ENCODE measurements around the gene GRIA1.

The GRIA1 gene

DNA sequence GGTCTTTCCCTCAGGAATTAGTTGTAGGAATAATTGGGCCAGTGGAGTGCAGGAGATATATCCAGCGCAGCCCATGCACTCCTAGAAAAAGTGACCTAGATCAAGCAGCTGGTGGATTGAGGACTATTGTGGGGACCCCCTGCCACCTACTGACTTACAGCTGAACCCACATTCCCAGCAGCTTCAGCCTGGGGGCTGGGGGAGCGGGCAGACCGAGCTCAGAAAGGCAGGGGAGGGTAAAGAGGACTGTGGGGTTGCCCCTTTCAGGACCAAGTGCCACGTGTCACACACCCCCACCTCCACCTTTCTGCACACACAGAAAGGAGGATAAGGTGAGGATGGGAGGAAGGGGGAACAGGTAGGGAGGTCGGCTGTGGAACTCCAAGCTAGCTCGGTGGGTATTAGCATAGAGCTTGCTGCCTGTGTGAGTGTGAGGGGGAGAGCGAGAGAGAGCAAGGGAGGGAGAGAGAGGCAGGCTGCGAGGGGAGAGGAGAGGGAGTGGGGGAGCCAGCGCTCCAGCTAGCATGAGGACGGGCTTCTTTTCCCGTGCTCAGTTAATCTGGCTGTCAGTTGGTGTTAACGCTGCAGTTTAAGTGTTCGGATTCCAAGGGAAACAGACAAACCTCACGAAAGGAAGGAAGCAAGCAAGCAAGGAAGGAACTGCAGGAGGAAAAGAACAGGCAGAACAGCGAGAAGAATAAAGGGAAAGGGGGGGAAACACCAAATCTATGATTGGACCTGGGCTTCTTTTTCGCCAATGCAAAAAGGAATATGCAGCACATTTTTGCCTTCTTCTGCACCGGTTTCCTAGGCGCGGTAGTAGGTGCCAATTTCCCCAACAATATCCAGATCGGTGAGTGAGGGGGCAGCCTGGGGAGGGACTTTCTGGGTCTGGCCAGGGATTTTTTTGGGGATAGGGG, at the start of gene GRIA1:
Gene GRIA1 (plus strand): TSS at position 553 of the 920 bp plus-strand sequence.
- no peak for DNase-seq

DNA sequence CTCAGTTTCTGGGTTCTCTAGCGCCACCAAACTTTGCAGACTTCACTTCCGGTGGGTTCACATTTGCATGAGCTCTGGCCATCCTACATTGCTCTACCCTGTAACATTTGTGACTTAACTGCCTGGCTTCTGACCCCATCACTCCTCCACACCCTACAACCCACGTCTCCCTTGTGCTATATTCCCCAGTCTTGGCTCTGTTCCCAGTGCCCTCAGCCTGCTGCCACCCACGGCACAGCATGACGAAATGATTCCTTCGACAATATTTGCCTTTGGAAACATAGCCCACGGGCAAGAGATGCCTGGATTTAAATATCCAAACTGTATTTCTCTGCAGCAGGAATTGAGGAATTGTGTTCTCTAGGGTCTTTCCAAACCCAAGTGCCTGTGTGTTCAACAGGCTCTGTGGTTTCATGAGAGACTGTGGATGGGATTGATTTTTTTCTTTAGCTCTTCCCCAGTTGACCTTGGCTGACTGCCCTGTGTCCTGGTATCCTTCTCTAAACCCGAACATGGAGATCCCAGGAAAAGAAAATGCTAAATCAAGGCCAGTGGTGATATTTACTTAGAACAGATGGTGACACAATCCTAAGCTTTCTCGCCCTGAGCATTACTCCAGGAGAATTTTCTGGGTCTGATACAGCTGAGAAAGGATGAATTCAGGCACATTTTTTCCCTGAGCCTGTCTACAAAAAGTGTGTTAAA, 44.4 kb upstream of the GRIA1 start:
- DNase-seq: no peak

DNA sequence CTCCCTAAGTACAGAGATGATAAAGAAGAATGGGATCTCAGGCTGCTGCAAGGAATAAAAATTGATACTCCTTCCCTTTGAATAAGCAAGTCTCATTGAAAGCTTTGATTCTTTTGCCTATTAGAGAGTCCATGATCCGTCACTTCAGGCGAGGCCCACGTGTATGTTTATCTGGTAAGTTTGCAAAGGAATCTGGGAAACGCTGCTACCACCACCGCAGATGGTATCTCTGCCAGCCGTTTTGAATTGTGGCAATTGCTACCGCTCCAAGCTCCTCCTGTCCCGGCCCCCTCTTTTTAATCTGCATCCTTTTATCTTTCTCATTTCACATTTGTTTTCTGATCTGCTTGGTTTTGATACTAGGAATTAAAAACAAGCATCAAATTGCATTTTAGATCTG, 42.9 kb upstream of the GRIA1 start:
- DNase-seq: no peak

- no peak for DNase-seq
Measured at GRCh38 chr5:153456354-153456753, 34.1 kb upstream of the GRIA1 start.

GRCh38 chr5:153456993-153457392, 33.5 kb upstream of the GRIA1 start:
- no peak for DNase-seq

- DNase-seq: no peak
Measured at GRCh38 chr5:153458268-153458667, 32.2 kb upstream of the GRIA1 start.

- no peak for DNase-seq
Measured at GRCh38 chr5:153459051-153459743, 31.3 kb upstream of the GRIA1 start.

DNA sequence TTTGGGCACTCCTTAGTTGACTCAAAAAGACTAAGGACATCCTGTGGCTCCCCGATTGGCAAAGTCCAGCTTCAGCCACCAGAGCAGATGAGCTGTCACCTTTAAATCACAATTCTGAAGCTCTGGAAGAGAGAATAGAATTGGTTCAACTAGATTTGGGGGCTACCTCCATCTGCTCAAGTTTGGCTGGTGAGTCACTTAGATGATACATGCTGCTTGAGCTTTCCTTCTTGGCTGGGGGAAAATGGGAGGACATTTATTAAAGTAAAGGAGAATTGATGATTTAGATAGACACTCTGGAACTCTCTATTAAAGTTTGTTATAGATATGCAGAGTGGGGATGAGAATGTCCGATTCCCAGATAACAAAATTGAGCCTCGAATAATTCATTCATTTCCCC, 30.0 kb upstream of the GRIA1 start:
- no peak for DNase-seq

DNA sequence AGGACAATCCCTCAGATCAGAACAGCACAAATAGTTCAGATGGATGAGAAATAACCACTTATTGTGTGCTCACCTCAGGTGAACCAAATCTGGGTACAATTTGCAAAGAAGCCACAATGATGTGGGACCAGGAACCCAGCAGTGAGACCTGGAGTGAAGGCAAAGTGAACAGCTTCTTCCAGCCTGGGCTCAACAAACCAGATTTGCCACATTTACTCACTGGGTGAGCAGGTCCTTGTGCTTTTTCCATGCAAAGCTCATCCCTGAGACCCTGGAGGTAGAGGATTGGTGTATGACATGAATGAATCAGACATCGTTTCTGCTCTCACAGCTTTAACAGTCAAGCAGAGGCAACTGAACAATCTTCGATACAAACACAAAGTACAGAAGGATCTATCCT, 29.1 kb upstream of the GRIA1 start:
- no peak for DNase-seq

DNA sequence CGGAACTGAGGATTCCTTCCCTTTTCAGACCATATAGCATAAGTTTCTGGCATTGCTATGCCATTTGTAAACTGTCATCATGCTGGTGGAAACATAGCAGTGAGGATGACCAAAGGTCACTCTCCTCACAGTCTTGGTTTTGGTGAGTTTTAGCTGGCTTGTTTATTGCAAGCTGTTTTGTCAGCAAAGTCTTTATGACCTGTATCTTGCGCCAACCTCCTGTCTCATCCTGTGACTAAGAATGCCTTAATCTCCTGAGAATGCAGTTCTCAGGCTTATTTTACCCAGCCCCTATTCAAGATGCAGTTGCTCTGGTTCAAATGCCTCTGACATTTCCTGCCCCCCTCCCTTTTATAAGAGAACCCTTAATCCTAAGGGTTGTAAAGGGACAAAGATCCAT, 26.7 kb upstream of the GRIA1 start:
- no peak for DNase-seq

GRCh38 chr5:153467546-153467945, 22.9 kb upstream of the GRIA1 start:
- DNase-seq: no peak

- no peak for DNase-seq
Measured at GRCh38 chr5:153469423-153469822, 21.0 kb upstream of the GRIA1 start.

GRCh38 chr5:153470736-153471135, 19.7 kb upstream of the GRIA1 start:
- DNase-seq: no peak

DNA sequence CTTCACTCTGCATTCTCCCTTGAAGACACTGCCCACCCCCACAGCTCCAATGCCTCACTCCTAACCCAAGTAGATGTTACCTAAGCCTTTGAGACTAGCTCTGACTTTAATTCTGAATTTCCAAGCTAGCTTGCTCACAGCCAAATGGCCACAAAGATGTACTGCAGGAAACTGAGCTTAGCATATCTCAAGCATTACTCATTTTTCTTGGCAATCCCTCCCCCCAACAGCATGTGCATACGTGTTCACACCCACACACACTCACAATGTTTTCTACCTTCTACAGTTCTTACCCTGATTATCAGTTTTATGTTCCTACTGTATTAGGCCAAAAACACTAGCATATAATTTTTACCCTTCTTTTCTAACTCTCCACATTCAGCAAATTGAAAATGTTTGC, 13.7 kb upstream of the GRIA1 start:
- DNase-seq: no peak

- DNase-seq: no peak
Measured at GRCh38 chr5:153480401-153480800, 10.1 kb upstream of the GRIA1 start.

- DNase-seq: no peak
Measured at GRCh38 chr5:153483482-153483881, 7.0 kb upstream of the GRIA1 start.

DNA sequence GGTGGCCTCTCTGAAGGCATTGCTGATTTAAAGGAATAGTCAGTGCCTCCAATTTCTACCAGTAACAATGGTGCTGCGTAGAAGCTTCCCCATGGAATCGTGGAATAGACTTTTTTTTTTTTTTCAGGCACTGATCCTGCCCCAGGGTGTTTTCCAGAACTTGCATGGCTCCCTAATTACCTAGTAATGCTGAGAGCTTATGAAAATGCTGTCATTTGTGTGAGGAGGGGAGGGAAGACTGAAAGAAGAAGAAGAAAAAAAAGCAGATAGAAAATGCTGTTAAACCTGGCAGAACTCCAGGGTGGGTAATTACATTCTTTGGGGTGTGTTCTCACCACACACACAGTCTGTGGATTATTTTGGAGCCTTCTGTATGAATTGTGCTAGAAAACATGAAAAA, 4.8 kb upstream of the GRIA1 start:
- no peak for DNase-seq

- no peak for DNase-seq
Measured at GRCh38 chr5:153486771-153487170, 3.7 kb upstream of the GRIA1 start.

GRCh38 chr5:153489611-153490010, 859 bp upstream of the GRIA1 start:
- DNase-seq: no peak

GRCh38 chr5:153491038-153491744, 721 bp downstream of the GRIA1 start:
- DNase-seq: no peak

GRCh38 chr5:153491856-153492255, 1.4 kb downstream of the GRIA1 start:
- DNase-seq: no peak

DNA sequence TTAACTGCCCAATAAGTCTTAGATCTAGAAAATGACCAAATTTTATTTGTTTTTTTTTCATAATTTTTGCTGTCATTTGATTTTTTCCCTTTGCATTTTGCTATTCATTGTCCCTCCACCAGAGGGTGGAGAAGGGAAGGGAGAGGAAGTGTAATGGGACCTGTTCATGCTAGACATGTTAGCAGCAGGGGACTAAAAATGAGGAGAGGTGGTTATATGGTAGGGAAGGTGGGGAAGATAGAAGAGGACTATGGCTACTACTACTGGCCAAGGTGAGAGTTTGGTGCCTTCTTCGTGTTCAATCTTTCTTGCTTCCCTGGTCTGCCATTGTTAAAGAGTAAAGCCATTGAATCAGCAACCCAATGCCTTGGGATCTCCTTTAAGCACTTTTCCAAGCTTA, 6.4 kb downstream of the GRIA1 start:
- DNase-seq: no peak

DNA sequence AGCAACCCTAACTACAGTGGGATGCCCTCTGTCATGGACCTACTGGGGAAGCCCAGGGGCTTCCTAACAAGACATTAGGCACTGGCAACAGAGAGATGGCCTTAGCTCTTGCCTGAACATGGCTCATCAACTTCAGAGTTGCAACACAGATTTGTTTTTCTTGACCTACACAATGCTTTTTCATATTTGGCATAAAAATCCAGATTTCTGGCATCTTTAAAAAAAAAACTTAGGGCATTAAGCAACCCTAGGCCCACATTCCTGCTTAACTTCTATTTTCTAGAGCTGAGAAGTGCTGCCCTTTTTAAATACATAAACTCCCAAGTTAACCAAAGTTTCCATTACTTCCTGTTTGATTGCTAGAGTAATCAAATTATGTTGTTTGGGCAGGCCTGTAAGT, 8.0 kb downstream of the GRIA1 start:
- DNase-seq: no peak

Measured in GF-D8 (cell line).